H1 (cell line): ENCODE data around the gene UBL5. TPM values are rescaled to one million over a fixed set of nuclear protein-coding genes. Genes with fewer than 3 reads are reported as not detected.

ENCODE experiments used
- HDAC6 ChIP-seq: IDR thresholded peaks from one replicate; pipeline ENCODE4 v1.7.1; 2012; ENCODE audit warnings: low read depth, mild to moderate bottlenecking, inconsistent platforms, low read length, moderate library complexity
- NRF1 ChIP-seq: IDR thresholded peaks from 2 replicates; pipeline ENCODE4 v1.6.1; 2011; ENCODE audit warnings: mild to moderate bottlenecking, low read depth, low read length, improper control_type of control experiment
- RBBP5 ChIP-seq: IDR thresholded peaks from 2 replicates; pipeline ENCODE4 v1.7.1; 2012; ENCODE audit warnings: low read depth, mild to moderate bottlenecking, inconsistent platforms, low read length, moderate library complexity, borderline replicate concordance
- RFX5 ChIP-seq: IDR thresholded peaks from 2 replicates; pipeline ENCODE4 v1.6.1; 2011; ENCODE audit warnings: low read depth, low read length, improper control_type of control experiment, borderline replicate concordance
- SAP30 ChIP-seq: fragments of 300-600 bp; sonication (generic); IDR thresholded peaks from 2 replicates; pipeline ENCODE4 v1.7.1; 2012; ENCODE audit warnings: low read length, moderate library complexity, mild to moderate bottlenecking, inconsistent platforms; ENCODE audit not compliant: insufficient read depth, insufficient replicate concordance
- TAF7 ChIP-seq: optimal IDR thresholded peaks from 2 replicates; pipeline ENCODE3; 2011; ENCODE audit warnings: low read depth, mild to moderate bottlenecking, inconsistent platforms, low read length, moderate library complexity, borderline replicate concordance
- YY1 ChIP-seq: IDR thresholded peaks from 2 replicates; pipeline ENCODE4 v1.6.1; 2011; ENCODE audit warnings: low read depth, mild to moderate bottlenecking, low read length
- polyA plus RNA-seq, 7 experiments: library from polyadenylated mRNA; depleted of rRNA in 3 of 7; stranded (reverse) in 5 of 7; unstranded in 2 of 7; fragments of >200 nt in 5 of 7; fragments of 200-250 nt in 2 of 7; gene quantifications; 1 replicate in 5 of 7; 2 replicates in 1 of 7; 4 replicates in 1 of 7; pipeline versions ENCODE4 v1.2.1 to v1.2.3, GENCODE V29; 2011 to 2013; ENCODE audit warnings: missing spikeins in 2 of 7, mixed read lengths in 2 of 7
- total RNA-seq: library from RNA; stranded (reverse); fragmentation: NEBNext Ultra II Directional; extraction: Animal tissue kit (Norgen Biotek cat#: 25700); gene quantifications from 2 replicates; pipeline ENCODE4 v1.2.1, GENCODE V29; 2021
- TF ChIP-seq, protein P1 (sequence below): fragments of 300-600 bp; sonication (generic); IDR thresholded peaks from 2 replicates; pipeline ENCODE4 v1.7.1; 2012; ENCODE audit warnings: low read length, moderate library complexity, mild to moderate bottlenecking, inconsistent platforms; ENCODE audit not compliant: insufficient replicate concordance
- TF ChIP-seq, protein P2 (sequence below): IDR thresholded peaks from 2 replicates; pipeline ENCODE4 v1.6.1; 2011; ENCODE audit warnings: low read depth, mild to moderate bottlenecking, low read length; ENCODE audit not compliant: insufficient read depth

UBL5 gene
- total and polyA plus RNA-seq, 2 of the 8 experiments (the other 6 are each of a cell fraction or from before 2014, with no cell fraction given) = 416 to 1,209 TPM

DNA sequence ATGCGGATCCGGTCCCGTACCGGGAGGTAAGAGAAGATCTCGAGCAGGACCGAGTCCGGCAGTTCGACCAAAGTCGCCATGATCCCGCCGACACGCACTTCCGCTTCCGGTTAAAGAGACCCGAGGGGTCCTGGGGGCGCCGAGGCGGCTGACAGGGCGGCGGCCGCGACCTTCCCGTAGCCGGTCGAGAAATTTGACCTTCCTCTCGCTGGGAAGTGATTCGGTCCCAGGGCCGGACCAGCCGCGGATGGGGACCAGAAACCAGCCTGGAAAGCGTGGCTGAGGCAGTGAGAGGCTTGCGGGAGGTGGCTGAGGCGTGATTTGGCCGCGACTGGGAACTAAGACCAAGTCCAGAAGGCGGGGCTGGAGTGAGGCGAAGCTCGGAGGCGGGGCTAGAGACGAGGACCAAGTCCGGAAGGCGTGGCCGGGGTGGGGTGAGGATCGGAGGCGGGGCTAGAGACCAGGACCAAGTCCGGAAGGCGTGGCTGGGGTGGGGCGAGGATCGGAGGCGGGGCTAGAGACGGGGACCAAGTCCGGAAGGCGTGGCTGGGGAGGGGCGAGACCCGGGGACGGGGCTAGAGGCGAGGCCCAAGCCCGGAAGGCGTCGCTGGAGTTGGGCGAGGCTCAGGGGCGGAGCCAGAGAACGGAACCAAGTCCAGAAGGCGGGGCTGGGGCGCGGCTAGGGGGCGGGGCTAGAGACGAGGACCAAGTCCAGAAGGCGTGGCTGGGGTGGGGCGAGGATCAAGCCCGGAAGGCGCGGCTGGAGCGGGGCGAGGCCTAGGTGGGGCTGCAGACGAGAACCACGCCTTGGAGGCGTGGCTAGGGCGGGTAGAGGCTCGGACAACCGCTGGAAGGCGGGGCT lies 8.8 kb upstream of the UBL5 start, which contains the start of gene FBXL12 (continued):
- TF ChIP-seq, protein P1, sequence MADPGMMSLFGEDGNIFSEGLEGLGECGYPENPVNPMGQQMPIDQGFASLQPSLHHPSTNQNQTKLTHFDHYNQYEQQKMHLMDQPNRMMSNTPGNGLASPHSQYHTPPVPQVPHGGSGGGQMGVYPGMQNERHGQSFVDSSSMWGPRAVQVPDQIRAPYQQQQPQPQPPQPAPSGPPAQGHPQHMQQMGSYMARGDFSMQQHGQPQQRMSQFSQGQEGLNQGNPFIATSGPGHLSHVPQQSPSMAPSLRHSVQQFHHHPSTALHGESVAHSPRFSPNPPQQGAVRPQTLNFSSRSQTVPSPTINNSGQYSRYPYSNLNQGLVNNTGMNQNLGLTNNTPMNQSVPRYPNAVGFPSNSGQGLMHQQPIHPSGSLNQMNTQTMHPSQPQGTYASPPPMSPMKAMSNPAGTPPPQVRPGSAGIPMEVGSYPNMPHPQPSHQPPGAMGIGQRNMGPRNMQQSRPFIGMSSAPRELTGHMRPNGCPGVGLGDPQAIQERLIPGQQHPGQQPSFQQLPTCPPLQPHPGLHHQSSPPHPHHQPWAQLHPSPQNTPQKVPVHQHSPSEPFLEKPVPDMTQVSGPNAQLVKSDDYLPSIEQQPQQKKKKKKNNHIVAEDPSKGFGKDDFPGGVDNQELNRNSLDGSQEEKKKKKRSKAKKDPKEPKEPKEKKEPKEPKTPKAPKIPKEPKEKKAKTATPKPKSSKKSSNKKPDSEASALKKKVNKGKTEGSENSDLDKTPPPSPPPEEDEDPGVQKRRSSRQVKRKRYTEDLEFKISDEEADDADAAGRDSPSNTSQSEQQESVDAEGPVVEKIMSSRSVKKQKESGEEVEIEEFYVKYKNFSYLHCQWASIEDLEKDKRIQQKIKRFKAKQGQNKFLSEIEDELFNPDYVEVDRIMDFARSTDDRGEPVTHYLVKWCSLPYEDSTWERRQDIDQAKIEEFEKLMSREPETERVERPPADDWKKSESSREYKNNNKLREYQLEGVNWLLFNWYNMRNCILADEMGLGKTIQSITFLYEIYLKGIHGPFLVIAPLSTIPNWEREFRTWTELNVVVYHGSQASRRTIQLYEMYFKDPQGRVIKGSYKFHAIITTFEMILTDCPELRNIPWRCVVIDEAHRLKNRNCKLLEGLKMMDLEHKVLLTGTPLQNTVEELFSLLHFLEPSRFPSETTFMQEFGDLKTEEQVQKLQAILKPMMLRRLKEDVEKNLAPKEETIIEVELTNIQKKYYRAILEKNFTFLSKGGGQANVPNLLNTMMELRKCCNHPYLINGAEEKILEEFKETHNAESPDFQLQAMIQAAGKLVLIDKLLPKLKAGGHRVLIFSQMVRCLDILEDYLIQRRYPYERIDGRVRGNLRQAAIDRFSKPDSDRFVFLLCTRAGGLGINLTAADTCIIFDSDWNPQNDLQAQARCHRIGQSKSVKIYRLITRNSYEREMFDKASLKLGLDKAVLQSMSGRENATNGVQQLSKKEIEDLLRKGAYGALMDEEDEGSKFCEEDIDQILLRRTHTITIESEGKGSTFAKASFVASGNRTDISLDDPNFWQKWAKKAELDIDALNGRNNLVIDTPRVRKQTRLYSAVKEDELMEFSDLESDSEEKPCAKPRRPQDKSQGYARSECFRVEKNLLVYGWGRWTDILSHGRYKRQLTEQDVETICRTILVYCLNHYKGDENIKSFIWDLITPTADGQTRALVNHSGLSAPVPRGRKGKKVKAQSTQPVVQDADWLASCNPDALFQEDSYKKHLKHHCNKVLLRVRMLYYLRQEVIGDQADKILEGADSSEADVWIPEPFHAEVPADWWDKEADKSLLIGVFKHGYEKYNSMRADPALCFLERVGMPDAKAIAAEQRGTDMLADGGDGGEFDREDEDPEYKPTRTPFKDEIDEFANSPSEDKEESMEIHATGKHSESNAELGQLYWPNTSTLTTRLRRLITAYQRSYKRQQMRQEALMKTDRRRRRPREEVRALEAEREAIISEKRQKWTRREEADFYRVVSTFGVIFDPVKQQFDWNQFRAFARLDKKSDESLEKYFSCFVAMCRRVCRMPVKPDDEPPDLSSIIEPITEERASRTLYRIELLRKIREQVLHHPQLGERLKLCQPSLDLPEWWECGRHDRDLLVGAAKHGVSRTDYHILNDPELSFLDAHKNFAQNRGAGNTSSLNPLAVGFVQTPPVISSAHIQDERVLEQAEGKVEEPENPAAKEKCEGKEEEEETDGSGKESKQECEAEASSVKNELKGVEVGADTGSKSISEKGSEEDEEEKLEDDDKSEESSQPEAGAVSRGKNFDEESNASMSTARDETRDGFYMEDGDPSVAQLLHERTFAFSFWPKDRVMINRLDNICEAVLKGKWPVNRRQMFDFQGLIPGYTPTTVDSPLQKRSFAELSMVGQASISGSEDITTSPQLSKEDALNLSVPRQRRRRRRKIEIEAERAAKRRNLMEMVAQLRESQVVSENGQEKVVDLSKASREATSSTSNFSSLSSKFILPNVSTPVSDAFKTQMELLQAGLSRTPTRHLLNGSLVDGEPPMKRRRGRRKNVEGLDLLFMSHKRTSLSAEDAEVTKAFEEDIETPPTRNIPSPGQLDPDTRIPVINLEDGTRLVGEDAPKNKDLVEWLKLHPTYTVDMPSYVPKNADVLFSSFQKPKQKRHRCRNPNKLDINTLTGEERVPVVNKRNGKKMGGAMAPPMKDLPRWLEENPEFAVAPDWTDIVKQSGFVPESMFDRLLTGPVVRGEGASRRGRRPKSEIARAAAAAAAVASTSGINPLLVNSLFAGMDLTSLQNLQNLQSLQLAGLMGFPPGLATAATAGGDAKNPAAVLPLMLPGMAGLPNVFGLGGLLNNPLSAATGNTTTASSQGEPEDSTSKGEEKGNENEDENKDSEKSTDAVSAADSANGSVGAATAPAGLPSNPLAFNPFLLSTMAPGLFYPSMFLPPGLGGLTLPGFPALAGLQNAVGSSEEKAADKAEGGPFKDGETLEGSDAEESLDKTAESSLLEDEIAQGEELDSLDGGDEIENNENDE = no peak
- no peak for TF ChIP-seq RFX5
- TF ChIP-seq SAP30 = no peak
- TF ChIP-seq HDAC6 = no peak
- TF ChIP-seq NRF1 = no peak
- TF ChIP-seq, protein P2, sequence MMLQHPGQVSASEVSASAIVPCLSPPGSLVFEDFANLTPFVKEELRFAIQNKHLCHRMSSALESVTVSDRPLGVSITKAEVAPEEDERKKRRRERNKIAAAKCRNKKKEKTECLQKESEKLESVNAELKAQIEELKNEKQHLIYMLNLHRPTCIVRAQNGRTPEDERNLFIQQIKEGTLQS = no peak
- no peak for TF ChIP-seq TAF7
- peak; percentile 92 for TF ChIP-seq YY1
- TF ChIP-seq RBBP5 = peak; percentile 38; the same call in 1 of the 2 replicates
